Islet of Langerhans (tissue), 1 donor: ENCODE measurements around the gene SMS.
"Not testable (repeated sequence)": the region's sequence is repeated elsewhere in the genome, so short reads cannot be mapped to it uniquely, and the experiment has no call there.

ENCODE experiments used
- FAIRE-seq: peaks from one replicate; lab custom pipeline; 2011; peaks lifted over from hg19 to GRCh38; lab: Jason Lieb, UNC

The SMS gene

GRCh38 chrX:21952624-21953023 lies 12.1 kb downstream of the SMS start:
- FAIRE-seq, result no peak

- not testable (repeated sequence) for FAIRE-seq
Observed at GRCh38 chrX:21953195-21953830, 12.8 kb downstream of the SMS start.

- FAIRE-seq, result no peak
Observed at GRCh38 chrX:21955403-21956189, 15.1 kb downstream of the SMS start.

GRCh38 chrX:21956783-21957182 lies 16.3 kb downstream of the SMS start:
- no peak for FAIRE-seq

GRCh38 chrX:21958187-21958586 lies 17.7 kb downstream of the SMS start:
- FAIRE-seq, result no peak

GRCh38 chrX:21958916-21959315 lies 18.4 kb downstream of the SMS start:
- FAIRE-seq, result no peak

GRCh38 chrX:21959362-21960051 lies 19.0 kb downstream of the SMS start:
- no peak for FAIRE-seq

- no peak for FAIRE-seq
Observed at GRCh38 chrX:21960569-21961541, 20.3 kb downstream of the SMS start.

GRCh38 chrX:21962361-21962760 lies 21.9 kb downstream of the SMS start:
- FAIRE-seq, result no peak

- no peak for FAIRE-seq
Observed at GRCh38 chrX:21963269-21963668, 22.8 kb downstream of the SMS start.

- FAIRE-seq, result peak; percentile 53
Observed at GRCh38 chrX:21963731-21964405, 23.4 kb downstream of the SMS start.

GRCh38 chrX:21966866-21967265 lies 26.4 kb downstream of the SMS start:
- FAIRE-seq, result no peak

GRCh38 chrX:21968333-21968732 lies 27.8 kb downstream of the SMS start:
- no peak for FAIRE-seq

- FAIRE-seq, result no peak
Observed at GRCh38 chrX:21970326-21970725, 29.8 kb downstream of the SMS start.

- FAIRE-seq, result no peak
Observed at GRCh38 chrX:21972046-21972445, 31.5 kb downstream of the SMS start.

GRCh38 chrX:21972721-21973120 lies 32.2 kb downstream of the SMS start:
- no peak for FAIRE-seq

- FAIRE-seq, result no peak
Observed at GRCh38 chrX:21973321-21974010, 33.0 kb downstream of the SMS start.

GRCh38 chrX:21974011-21974385 lies 33.5 kb downstream of the SMS start:
- no peak for FAIRE-seq

- peak; percentile 61 for FAIRE-seq
Observed at GRCh38 chrX:21975242-21975641, 34.7 kb downstream of the SMS start.

GRCh38 chrX:21975812-21976211 lies 35.3 kb downstream of the SMS start:
- peak; percentile 89 for FAIRE-seq

- FAIRE-seq, result no peak
Observed at GRCh38 chrX:21978346-21978745, 37.8 kb downstream of the SMS start.
